BJ (cell line): ENCODE data around the gene TMEM132E. TPM values are rescaled to one million over a fixed set of nuclear protein-coding genes. Genes with fewer than 3 reads are reported as not detected.

ENCODE experiments used
- CTCF ChIA-PET: fragments of 350-600 bp; formaldehyde crosslinking; extraction: SDS; loops from one replicate; lab custom pipeline; 2021; ENCODE audit warnings: antibody characterized with exemption, inconsistent platforms; lab: Yijun Ruan, JAX
- POLR2A ChIA-PET: fragments of 300-600 bp; sonication (Branson Sonifier 250); formaldehyde crosslinking; extraction: SDS; loops from one replicate; lab custom pipeline; 2021; ENCODE audit warnings: antibody characterized with exemption; lab: Charles Lee
- DNase-seq: peaks from one replicate; pipeline ENCODE4 v3.0.0-alpha.2; 2011; ENCODE audit warnings: low read depth
- H3K27me3 ChIP-seq: 2 replicates; pipeline ENCODE4 v1.6.0; 2011; ENCODE audit warnings: low read length; ENCODE audit not compliant: control insufficient read depth, insufficient read depth
- H3K36me3 ChIP-seq: 2 replicates; pipeline ENCODE4 v1.5.1; 2011; ENCODE audit warnings: low read length; ENCODE audit not compliant: control insufficient read depth, insufficient read depth
- H3K4me3 ChIP-seq: 2 replicates; pipeline ENCODE4 v1.5.1; 2011; ENCODE audit warnings: low read depth, mild to moderate bottlenecking, control low read depth, low read length
- polyA plus RNA-seq: library from polyadenylated mRNA; depleted of rRNA; stranded (reverse); fragments of >200 nt; gene quantifications from 2 replicates; pipeline ENCODE4 v1.2.3, GENCODE V29; 2011
- TF ChIP-seq, protein P1 (sequence below): IDR thresholded peaks from 2 replicates; pipeline ENCODE4 v1.5.1; 2011; ENCODE audit warnings: low read depth, mild to moderate bottlenecking, control low read depth, inconsistent platforms, low read length, moderate library complexity; ENCODE audit not compliant: insufficient read depth

The TMEM132E gene
- polyA plus RNA-seq, 1 experiment: not detected

DNA sequence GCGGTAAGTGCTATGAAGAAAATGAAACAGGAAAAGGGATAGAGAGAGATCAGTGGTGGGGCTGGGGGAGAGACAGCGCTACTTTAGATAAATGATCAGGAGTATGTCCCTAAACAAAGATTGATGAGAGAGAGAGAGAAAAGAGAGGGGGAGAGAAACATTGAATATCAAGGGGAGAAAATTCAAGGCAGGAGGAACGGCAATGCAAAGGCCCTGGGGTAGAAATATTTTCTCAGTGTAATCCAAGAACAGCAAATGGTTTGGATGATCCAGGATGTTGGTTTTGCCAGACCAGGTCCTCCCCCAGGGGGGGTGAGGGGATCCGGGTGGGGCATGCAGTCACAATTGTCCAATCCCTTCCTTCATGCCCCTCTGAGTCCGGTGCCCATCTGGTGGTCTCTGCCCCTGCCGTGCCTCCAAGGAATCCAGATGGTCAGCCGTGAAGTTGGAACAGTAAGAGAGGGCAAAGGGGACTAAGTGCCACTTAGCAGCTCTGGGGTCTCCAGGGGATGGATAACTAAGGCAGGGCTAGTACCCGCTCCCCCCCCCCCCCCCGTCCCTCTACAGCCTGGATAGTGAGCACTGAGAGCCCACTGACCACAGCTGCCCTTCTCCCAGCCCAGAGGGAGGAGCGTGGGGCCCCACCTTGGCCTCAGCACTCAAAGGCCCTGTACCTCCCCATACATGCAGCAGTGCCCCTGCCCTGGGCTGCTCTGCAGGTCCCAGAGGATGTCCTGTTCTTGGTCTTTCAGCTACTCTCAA is 43.7 kb downstream of the TMEM132E start:
- Histone ChIP-seq H3K27me3 (peaks cover 13% of the 10 kb centered on the region), H3K4me3 (no peak overlapping the region), H3K36me3 (no peaks in the 10 kb centered on the region)
- TF ChIP-seq, protein P1, sequence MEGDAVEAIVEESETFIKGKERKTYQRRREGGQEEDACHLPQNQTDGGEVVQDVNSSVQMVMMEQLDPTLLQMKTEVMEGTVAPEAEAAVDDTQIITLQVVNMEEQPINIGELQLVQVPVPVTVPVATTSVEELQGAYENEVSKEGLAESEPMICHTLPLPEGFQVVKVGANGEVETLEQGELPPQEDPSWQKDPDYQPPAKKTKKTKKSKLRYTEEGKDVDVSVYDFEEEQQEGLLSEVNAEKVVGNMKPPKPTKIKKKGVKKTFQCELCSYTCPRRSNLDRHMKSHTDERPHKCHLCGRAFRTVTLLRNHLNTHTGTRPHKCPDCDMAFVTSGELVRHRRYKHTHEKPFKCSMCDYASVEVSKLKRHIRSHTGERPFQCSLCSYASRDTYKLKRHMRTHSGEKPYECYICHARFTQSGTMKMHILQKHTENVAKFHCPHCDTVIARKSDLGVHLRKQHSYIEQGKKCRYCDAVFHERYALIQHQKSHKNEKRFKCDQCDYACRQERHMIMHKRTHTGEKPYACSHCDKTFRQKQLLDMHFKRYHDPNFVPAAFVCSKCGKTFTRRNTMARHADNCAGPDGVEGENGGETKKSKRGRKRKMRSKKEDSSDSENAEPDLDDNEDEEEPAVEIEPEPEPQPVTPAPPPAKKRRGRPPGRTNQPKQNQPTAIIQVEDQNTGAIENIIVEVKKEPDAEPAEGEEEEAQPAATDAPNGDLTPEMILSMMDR: no peak
- no peak for DNase-seq
- CTCF ChIA-PET: no interaction called here
- POLR2A ChIA-PET: no interaction called here

DNA sequence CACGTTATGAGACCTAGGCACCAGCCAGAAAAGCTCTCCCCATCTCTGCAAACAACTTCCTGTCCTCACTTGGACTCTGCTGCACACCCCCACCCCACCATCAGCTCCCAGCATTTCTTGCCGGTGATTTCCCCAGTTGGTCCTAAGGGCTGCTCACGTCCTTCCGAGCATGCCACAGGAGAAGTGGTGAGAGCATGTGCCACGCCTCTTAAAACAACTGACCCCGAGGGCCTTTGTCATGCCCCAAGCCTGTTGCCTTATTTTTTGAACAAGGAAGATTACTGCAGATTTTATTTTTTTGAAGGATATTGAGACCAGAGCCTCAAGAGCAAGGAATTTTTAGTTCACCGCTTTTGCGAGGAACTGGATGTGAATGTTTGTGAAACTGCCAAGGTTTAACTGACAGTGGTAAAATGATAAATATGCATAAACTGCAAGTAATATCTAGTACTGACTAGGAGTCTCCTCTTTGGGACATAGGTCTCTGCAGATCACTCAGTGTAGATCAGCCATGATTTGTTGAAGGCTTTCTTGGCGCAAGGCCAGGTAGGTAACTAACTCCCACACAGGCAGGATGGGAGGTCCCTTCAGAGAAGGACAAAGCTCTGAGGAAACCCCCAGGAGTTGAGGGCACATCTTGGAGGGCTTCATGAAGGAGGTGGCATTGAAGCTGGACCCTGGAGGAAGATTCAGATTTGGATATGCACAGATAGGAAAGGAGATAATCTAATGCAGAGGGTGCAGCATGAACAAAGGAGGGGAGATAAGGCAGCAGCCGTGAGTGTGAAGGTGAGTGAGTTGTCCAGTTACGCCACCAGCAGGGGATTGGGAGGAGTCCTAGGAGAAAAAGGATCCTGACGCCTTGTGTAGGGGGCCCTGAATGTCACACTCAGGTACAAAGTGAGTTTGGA is 44.7 kb downstream of the TMEM132E start:
- no peak for DNase-seq
- no peak overlapping the region for H3K4me3 ChIP-seq
- peaks cover 13% of the 10 kb centered on the region for H3K27me3 ChIP-seq
- ChIA-PET POLR2A (no interaction called here), CTCF (no interaction called here)
- TF ChIP-seq, protein P1: no peak
- no peaks in the 10 kb centered on the region for H3K36me3 ChIP-seq

DNA sequence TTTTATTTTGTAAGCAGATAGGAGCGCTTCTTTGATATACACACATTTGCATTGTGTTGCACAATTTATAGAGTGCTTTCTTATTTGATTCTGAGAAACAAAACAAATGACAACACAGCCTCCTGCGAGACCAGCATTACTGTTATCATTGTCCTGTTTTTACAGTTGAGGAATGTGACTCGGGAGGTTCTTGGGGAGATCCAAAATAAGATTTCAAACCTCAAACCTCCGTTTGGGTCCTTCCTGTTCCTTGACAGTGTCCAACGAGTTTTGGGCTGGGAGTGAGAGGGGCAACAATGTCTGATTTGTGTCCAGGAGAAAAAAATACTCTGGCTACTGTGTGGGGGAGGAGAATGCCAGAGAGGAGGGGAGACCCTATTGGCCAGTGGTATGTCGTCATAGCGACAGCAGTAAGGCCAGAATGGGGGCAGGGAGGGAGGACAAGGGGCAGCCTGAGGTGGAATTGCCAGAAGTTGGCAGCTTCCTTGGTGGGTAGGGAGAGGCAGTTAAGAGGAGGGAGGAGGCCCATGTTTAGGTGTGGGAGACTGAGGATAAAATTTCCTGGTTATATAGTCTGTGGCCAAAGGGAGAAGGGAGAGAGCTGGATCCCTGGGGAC is 45.5 kb downstream of the TMEM132E start:
- Histone ChIP-seq H3K27me3 (peaks cover 13% of the 10 kb centered on the region), H3K4me3 (no peak overlapping the region), H3K36me3 (no peaks in the 10 kb centered on the region)
- TF ChIP-seq, protein P1: no peak
- ChIA-PET POLR2A (no interaction called here), CTCF (no interaction called here)
- no peak for DNase-seq

DNA sequence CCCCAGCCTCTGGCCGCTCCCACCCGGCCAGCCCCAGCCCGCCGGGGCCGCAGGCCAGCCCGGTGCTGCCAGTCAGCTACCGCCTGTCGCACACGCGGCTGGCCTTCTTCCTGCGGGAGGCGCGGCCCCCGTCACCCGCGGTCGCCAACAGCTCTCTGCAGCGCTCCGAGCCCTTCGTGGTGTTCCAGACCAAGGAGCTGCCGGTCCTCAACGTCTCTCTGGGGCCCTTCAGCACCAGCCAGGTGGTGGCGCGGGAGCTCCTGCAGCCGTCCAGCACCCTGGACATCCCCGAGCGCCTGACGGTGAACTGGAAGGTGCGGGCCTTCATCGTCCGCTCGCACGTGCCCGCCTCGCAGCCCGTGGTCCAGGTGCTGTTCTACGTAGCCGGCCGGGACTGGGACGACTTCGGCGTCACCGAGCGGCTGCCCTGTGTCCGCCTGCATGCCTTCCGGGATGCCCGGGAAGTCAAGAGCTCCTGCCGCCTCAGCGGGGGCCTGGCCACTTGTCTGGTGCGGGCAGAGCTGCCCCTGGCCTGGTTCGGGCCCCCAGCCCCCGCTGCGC is 46.8 kb downstream of the TMEM132E start:
- Histone ChIP-seq H3K4me3 (no peak overlapping the region), H3K27me3 (peaks cover 13% of the 10 kb centered on the region), H3K36me3 (no peaks in the 10 kb centered on the region)
- no peak for DNase-seq
- ChIA-PET CTCF (interaction anchor here (0.6 to 1.6 kb wide), 2 partner anchors 12 to 265 kb away, joined by 3 to 5 read pairs; no protein-coding TSS in a partner anchor), POLR2A (no interaction called here)
- TF ChIP-seq, protein P1: no peak
